GM23338 (cell line): ENCODE data around the gene HBZ. TPM values are rescaled to one million over a fixed set of nuclear protein-coding genes. Genes with fewer than 3 reads are reported as not detected.

ENCODE experiments used
- ATAC-seq: fragments of 200-7000 bp; cut with Tn5 transposase; 3 replicates; pipeline ENCODE4 v1.9.1; 2020
- DNase-seq: peaks from one replicate; pipeline ENCODE4 v3.0.0-alpha.2; 2015; ENCODE audit warnings: low spot score
- H2AFZ ChIP-seq: fragments of 200-600 bp; sonication (generic); 2 replicates; pipeline ENCODE4 v1.8.0; 2016; ENCODE audit warnings: antibody characterized with exemption, mild to moderate bottlenecking, moderate library complexity
- H3F3A ChIP-seq: fragments of 200-600 bp; sonication (generic); replicated peaks from 2 replicates; pipeline ENCODE4 v1.8.0; 2017; ENCODE audit warnings: antibody characterized with exemption, mixed run types, low read depth
- H3K27ac ChIP-seq: fragments of 200-600 bp; sonication (generic); 2 replicates; pipeline ENCODE4 v1.6.1; 2016; ENCODE audit warnings: low read depth
- H3K27me3 ChIP-seq: fragments of 200-600 bp; sonication (generic); 2 replicates; pipeline ENCODE4 v1.8.0; 2016; ENCODE audit warnings: mild to moderate bottlenecking, mixed run types, moderate library complexity; ENCODE audit not compliant: insufficient read depth
- H3K36me3 ChIP-seq: fragments of 200-600 bp; sonication (generic); 2 replicates; pipeline ENCODE4 v1.8.0; 2016; ENCODE audit warnings: mild to moderate bottlenecking; ENCODE audit not compliant: insufficient read depth
- H3K4me1 ChIP-seq: fragments of 200-600 bp; sonication (generic); 2 replicates; pipeline ENCODE4 v1.8.0; 2016; ENCODE audit warnings: mild to moderate bottlenecking, moderate library complexity; ENCODE audit not compliant: insufficient read depth
- H3K4me2 ChIP-seq: fragments of 200-600 bp; sonication (generic); 2 replicates; pipeline ENCODE4 v1.7.1; 2017; ENCODE audit warnings: mixed run types
- H3K4me3 ChIP-seq: fragments of 200-600 bp; sonication (generic); 2 replicates; pipeline ENCODE4 v1.6.1; 2016; ENCODE audit warnings: mixed run types
- H3K79me2 ChIP-seq: fragments of 200-600 bp; sonication (generic); replicated peaks from 2 replicates; pipeline ENCODE4 v1.8.0; 2017; ENCODE audit warnings: mild to moderate bottlenecking; ENCODE audit not compliant: insufficient read depth
- H3K9me2 ChIP-seq: fragments of 200-600 bp; sonication (generic); 2 replicates; pipeline ENCODE4 v1.8.0; 2017; ENCODE audit not compliant: insufficient read depth
- H4K20me1 ChIP-seq: fragments of 200-600 bp; sonication (generic); replicated peaks from 2 replicates; pipeline ENCODE4 v1.8.0; 2017; ENCODE audit warnings: mild to moderate bottlenecking; ENCODE audit not compliant: insufficient read depth
- H3K27ac Mint-ChIP-seq: 2 replicates; pipeline ENCODE4 v1.8.0; 2020; ENCODE audit warnings: inconsistent platforms, mild to moderate bottlenecking, moderate library complexity, mixed read lengths
- H3K27me3 Mint-ChIP-seq: 3 replicates; pipeline ENCODE4 v1.8.0; 2022; ENCODE audit warnings: low read depth, mild to moderate bottlenecking, moderate library complexity, mixed read lengths, inconsistent platforms; ENCODE audit not compliant: insufficient read depth, poor library complexity
- H3K36me3 Mint-ChIP-seq: 3 replicates; pipeline ENCODE4 v1.8.0; 2021; ENCODE audit warnings: low read depth, mild to moderate bottlenecking, inconsistent platforms, moderate library complexity, mixed read lengths
- H3K4me1 Mint-ChIP-seq: 3 replicates; pipeline ENCODE4 v1.8.0; 2020; ENCODE audit warnings: mild to moderate bottlenecking, inconsistent platforms, mixed read lengths
- H3K4me3 Mint-ChIP-seq: 3 replicates; pipeline ENCODE4 v1.8.0; 2021; ENCODE audit warnings: moderate library complexity, mild to moderate bottlenecking, inconsistent platforms, mixed read lengths
- H3K9me3 Mint-ChIP-seq: 3 replicates; pipeline ENCODE4 v1.8.0; 2020; ENCODE audit warnings: moderate library complexity, mild to moderate bottlenecking, inconsistent platforms, mixed read lengths
- EZH2 ChIP-seq: fragments of 200-600 bp; sonication (generic); IDR thresholded peaks from one replicate; pipeline ENCODE4 v1.8.0; 2017; ENCODE audit warnings: antibody characterized with exemption, mild to moderate bottlenecking, low read depth; ENCODE audit not compliant: unreplicated experiment
- EZH2phosphoT487 ChIP-seq: fragments of 200-600 bp; sonication (generic); IDR thresholded peaks from one replicate; pipeline ENCODE4 v1.8.1; 2018; ENCODE audit warnings: antibody characterized with exemption; ENCODE audit not compliant: unreplicated experiment
- JUNB ChIP-seq: IDR thresholded peaks from one replicate; pipeline ENCODE4 v1.6.1; 2016; ENCODE audit warnings: antibody characterized with exemption; ENCODE audit not compliant: unreplicated experiment
- NANOG ChIP-seq: IDR thresholded peaks from 2 replicates; pipeline ENCODE4 v1.6.1; 2016; ENCODE audit warnings: antibody characterized with exemption, borderline replicate concordance
- ZNF114 ChIP-seq: fragments of 250-450 bp; sonication (Bioruptor Pico); IDR thresholded peaks from 2 replicates; pipeline ENCODE4 v1.5.0; 2020; ENCODE audit warnings: mild to moderate bottlenecking, moderate library complexity
- ZNF462 ChIP-seq: fragments of 250-450 bp; sonication (Bioruptor Pico); IDR thresholded peaks from 2 replicates; pipeline ENCODE4 v1.5.0; 2020; ENCODE audit warnings: mild to moderate bottlenecking, moderate library complexity
- polyA plus RNA-seq: library from polyadenylated mRNA; unstranded; fragments of >200 nt; fragmentation: Nextera tagmentation; extraction: Ambion mirVana; gene quantifications from 2 replicates; pipeline ENCODE4 v1.2.1, GENCODE V29; 2016
- total RNA-seq: library from RNA; depleted of rRNA; stranded (reverse); fragments of >200 nt; shearing (Covaris generic); gene quantifications from 2 replicates; pipeline ENCODE4 v1.2.3, GENCODE V29; 2014
- TF ChIP-seq, protein P1 (sequence below): IDR thresholded peaks from 2 replicates; pipeline ENCODE4 v1.6.1; 2016; ENCODE audit warnings: antibody characterized with exemption
- TF ChIP-seq, protein P2 (sequence below), 2 experiments: fragments of 200-600 bp in 1 of 2; sonication (generic) in 1 of 2; conservative IDR thresholded peaks; 2 replicates each; pipeline versions ENCODE4 v1.5.1 to v1.6.1; 2016 to 2017; ENCODE audit warnings: antibody characterized with exemption in 2 of 2, low read depth in 2 of 2, mild to moderate bottlenecking in 2 of 2, moderate library complexity in 1 of 2

Gene HBZ
- total and polyA plus RNA-seq, 2 experiments from 2014 or later: 0.39 TPM; not detected in 1

GRCh38 chr16:185213-185612 lies 32.8 kb downstream of the HBZ start:
- peaks cover 40% of the 10 kb centered on the region for H3K36me3 Mint-ChIP-seq
- Histone ChIP-seq H3K4me3 (no peak overlapping the region), H2AFZ (no peak overlapping the region), H3F3A (peaks cover 38% of the 10 kb centered on the region; the same call in 1 of the 2 replicates), H3K27me3 (peaks cover 11% of the 10 kb centered on the region), H3K36me3 (peaks cover 26% of the 10 kb centered on the region), H3K79me2 (no peaks in the 10 kb centered on the region), H3K4me2 (no peak overlapping the region), H3K4me1 (no peaks in the 10 kb centered on the region), H3K9me2 (no peaks in the 10 kb centered on the region), H4K20me1 (no peaks in the 10 kb centered on the region; the same call in none of the 2 replicates), H3K27ac (peak overlapping the region; percentile 66; the same call in 1 of the 2 replicates)
- H3K4me1 Mint-ChIP-seq: no peaks in the 10 kb centered on the region; the same call in 1 of the 3 replicates
- TF ChIP-seq, protein P1, sequence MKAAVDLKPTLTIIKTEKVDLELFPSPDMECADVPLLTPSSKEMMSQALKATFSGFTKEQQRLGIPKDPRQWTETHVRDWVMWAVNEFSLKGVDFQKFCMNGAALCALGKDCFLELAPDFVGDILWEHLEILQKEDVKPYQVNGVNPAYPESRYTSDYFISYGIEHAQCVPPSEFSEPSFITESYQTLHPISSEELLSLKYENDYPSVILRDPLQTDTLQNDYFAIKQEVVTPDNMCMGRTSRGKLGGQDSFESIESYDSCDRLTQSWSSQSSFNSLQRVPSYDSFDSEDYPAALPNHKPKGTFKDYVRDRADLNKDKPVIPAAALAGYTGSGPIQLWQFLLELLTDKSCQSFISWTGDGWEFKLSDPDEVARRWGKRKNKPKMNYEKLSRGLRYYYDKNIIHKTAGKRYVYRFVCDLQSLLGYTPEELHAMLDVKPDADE: no peak
- TF ChIP-seq JUNB (no peak), ZNF114 (CRISPR knock-in tag) (no peak), ZNF462 (CRISPR knock-in tag) (no peak), EZH2phosphoT487 (no peak), NANOG (no peak), EZH2 (no peak)
- TF ChIP-seq, protein P2, sequence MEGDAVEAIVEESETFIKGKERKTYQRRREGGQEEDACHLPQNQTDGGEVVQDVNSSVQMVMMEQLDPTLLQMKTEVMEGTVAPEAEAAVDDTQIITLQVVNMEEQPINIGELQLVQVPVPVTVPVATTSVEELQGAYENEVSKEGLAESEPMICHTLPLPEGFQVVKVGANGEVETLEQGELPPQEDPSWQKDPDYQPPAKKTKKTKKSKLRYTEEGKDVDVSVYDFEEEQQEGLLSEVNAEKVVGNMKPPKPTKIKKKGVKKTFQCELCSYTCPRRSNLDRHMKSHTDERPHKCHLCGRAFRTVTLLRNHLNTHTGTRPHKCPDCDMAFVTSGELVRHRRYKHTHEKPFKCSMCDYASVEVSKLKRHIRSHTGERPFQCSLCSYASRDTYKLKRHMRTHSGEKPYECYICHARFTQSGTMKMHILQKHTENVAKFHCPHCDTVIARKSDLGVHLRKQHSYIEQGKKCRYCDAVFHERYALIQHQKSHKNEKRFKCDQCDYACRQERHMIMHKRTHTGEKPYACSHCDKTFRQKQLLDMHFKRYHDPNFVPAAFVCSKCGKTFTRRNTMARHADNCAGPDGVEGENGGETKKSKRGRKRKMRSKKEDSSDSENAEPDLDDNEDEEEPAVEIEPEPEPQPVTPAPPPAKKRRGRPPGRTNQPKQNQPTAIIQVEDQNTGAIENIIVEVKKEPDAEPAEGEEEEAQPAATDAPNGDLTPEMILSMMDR (conservative IDR thresholded peaks at IDR 0.05; ENCODE audit: low read depth in 2 of 2): no peak
- no peak for ATAC-seq
- no peak overlapping the region; the same call in 2 of the 3 replicates for H3K4me3 Mint-ChIP-seq
- H3K27ac Mint-ChIP-seq: no peak overlapping the region
- H3K9me3 Mint-ChIP-seq: no peaks in the 10 kb centered on the region
- H3K27me3 Mint-ChIP-seq: peaks cover 15% of the 10 kb centered on the region
- DNase-seq: no peak
